ENCODE data around the gene MMS22L.

The MMS22L gene

DNA sequence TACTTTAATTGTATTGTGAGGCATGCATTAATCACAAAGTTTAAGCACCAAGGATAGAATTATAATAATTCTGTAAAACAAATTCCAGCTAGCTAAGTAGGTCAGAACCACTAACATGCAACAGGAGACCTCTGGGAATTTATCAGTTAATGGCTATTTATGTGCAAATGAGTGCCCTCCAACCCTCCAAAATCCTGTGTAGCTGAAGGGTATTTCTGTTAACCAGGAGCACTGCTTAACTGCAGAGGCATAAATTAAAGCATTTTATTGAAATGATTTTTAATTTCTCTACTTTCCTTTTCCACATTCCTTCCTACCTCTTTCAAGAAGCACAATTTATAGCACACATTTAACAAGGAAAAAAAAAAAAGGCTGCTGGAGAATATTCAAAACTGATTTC, 77.0 kb downstream of the MMS22L start:
- no peak overlapping the region for H3K4me3 ChIP-seq (ENCODE audit: low read depth, low read length)
- TF ChIP-seq, protein P1, sequence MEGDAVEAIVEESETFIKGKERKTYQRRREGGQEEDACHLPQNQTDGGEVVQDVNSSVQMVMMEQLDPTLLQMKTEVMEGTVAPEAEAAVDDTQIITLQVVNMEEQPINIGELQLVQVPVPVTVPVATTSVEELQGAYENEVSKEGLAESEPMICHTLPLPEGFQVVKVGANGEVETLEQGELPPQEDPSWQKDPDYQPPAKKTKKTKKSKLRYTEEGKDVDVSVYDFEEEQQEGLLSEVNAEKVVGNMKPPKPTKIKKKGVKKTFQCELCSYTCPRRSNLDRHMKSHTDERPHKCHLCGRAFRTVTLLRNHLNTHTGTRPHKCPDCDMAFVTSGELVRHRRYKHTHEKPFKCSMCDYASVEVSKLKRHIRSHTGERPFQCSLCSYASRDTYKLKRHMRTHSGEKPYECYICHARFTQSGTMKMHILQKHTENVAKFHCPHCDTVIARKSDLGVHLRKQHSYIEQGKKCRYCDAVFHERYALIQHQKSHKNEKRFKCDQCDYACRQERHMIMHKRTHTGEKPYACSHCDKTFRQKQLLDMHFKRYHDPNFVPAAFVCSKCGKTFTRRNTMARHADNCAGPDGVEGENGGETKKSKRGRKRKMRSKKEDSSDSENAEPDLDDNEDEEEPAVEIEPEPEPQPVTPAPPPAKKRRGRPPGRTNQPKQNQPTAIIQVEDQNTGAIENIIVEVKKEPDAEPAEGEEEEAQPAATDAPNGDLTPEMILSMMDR (IDR thresholded peaks at IDR 0.05; ENCODE audit: low read depth, low read length), result no peak

DNA sequence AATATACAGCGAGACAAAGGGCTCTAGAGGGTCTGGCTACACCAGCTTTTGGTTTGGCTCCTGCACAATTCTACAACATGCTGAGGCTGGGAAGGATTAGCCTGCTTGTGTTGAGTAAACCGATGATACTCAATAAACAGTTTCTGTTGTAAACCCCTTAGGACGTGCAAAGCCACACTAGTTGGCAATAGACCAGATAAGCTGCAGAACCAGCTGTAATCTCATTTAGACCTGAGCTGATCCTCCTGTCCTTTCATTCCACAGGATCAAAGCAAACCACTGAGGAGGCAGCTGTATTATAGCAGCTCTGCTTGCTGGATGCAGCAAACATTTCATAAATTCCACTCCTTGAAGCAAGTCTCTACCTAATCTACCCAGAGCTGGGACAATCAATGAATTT, 79.7 kb downstream of the MMS22L start:
- TF ChIP-seq, protein P1 (IDR thresholded peaks at IDR 0.05; ENCODE audit: low read depth, low read length), result no peak
- H3K4me3 ChIP-seq (ENCODE audit: low read depth, low read length), result no peak overlapping the region

DNA sequence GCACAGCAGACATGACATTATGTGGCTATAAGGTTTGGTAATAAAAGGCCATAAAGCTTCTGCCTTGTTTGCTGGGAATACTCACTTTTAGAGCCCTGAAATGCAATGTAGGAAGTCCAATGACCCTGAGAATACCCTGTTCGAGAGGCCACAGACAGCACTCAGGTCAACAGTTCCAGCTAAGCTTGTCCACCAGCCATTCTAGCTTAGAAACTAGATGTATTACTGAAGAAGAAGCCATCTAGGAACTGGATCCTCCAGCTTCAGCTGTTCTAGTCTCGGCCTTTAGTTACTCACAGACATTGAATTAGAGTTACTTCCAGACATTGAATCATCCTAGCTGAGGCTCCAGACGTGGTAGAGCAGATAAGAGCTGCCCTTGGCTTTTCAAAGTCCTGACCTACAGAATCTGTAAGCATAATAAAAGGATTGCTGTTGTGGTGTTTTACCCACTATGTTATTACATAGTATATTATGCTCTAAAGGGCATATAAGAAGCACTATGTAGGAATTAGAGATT, 84.9 kb downstream of the MMS22L start:
- TF ChIP-seq, protein P1 (IDR thresholded peaks at IDR 0.05; ENCODE audit: low read depth, low read length), result no peak

DNA sequence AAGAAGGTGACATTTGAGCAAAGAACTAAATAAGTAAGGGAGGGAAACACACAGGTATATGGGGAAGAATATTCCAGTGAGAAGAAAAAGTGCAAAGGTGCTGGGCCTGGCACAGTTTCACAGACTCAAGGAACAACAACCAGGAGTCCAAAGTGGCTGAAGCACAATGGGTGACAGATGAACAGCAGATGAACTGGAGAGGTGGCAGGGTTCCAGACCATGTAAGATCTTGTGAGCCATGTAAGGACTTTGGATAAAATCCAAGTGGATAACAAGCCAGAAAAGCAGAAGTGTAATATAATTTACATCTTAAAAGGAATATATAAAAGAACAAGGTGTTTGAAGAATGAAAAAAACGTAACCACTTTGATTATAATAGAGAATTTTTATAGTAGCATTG, 87.9 kb downstream of the MMS22L start:
- TF ChIP-seq, protein P1 (IDR thresholded peaks at IDR 0.05; ENCODE audit: low read depth, low read length), result no peak
- H3K4me3 ChIP-seq (ENCODE audit: low read depth, low read length), result no peak overlapping the region

More for the DNA sequence above, 84.9 kb downstream of the MMS22L start:
- H3K4me3 ChIP-seq (ENCODE audit: low read depth, low read length), result no peak overlapping the region

DNA sequence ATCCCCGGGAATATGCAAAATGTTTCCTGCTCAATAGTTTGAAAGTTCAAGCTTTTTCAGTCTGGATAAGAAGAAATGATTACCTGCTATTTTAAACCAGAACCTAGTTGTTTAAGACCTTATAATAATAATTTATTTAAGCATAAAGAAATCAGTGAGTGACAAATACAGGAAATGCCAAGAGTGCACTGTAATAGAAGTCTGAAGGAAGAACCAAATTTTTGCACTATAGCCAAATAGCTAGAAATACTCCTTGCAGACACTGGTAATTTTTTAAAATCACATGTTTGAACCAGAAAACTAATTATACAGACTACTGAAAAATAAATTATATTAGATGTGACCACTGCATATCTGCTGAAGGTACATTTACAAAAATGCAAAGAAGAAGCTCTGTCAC, 93.2 kb downstream of the MMS22L start:
- H3K4me3 ChIP-seq (ENCODE audit: low read depth, low read length), result no peak overlapping the region
- TF ChIP-seq, protein P1 (IDR thresholded peaks at IDR 0.05; ENCODE audit: low read depth, low read length), result no peak

DNA sequence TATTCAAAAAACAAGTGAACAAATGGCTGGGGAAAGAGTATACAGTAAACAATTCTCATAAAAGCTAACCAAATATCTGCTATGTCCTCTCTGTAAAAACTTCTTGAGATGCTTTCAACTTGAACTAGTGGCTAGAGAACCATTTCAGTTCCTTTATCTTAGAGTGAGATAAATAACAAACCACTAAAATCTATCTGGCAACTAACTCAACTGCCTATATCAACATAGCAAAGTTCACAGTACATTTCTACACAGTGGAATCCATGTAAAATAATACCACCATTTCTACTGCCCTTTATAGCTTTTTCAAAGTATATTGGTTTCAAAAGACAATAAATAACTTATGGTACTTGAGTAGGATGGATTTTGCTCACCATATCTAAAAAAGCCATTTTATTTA, 95.1 kb downstream of the MMS22L start:
- no peak overlapping the region for H3K4me3 ChIP-seq (ENCODE audit: low read depth, low read length)

DNA sequence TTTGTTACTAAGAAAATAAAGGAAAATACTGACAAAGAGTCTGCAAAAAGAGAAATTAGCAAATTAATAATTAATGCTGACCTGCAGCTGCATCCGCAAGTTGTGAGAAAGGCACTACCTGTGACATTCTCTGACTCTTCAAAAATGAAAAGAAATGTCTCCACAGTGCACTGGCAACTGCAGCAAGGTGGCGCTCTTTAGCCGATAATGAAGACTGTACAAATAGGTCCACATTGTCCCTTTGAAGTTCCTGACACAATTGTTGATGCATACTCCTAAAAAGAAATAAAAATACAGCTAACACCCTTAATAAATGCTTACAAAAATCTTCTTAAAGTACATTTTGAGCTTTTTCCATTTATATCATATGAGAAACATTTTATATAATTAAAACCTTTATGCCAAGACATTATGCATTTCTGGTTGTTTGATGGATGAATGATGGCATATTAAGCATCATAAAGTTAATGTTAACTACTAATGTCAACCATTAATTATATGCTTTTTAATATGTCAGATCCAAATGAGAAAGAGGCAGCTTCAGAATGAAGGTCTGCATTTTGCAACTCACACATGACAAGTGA, 96.5 kb downstream of the MMS22L start:
- TF ChIP-seq, protein P1 (IDR thresholded peaks at IDR 0.05; ENCODE audit: low read depth, low read length), result peak; percentile 82
- H3K4me3 ChIP-seq (ENCODE audit: low read depth, low read length), result no peak overlapping the region

More for the DNA sequence above, 95.1 kb downstream of the MMS22L start:
- TF ChIP-seq, protein P1 (IDR thresholded peaks at IDR 0.05; ENCODE audit: low read depth, low read length), result no peak
